Suprapubic skin (tissue), 4 donors: ENCODE data around the gene FOXN3.

Experiments
- CTCF ChIP-seq, 2 donors: fragments of 200-600 bp in 1 of 2; fragments of 450-650 bp in 1 of 2; sonication (generic) in 1 of 2; IDR thresholded peaks; one replicate each; pipeline ENCODE4 v1.5.1; 2016 to 2019; ENCODE audit warnings: antibody characterized with exemption in 2 of 2, mild to moderate bottlenecking in 1 of 2, moderate library complexity in 1 of 2
- POLR2A ChIP-seq, 2 donors: fragments of 450-650 bp; IDR thresholded peaks; one replicate each; pipeline ENCODE4 v1.6.1; 2017; ENCODE audit warnings: antibody characterized with exemption in 2 of 2, mild to moderate bottlenecking in 2 of 2, moderate library complexity in 2 of 2
- POLR2AphosphoS5 ChIP-seq, 3 donors: sonication (generic); formaldehyde crosslinking; IDR thresholded peaks; one replicate each; pipeline ENCODE4 v1.6.1; 2017; ENCODE audit warnings: antibody characterized with exemption in 3 of 3

DNA sequence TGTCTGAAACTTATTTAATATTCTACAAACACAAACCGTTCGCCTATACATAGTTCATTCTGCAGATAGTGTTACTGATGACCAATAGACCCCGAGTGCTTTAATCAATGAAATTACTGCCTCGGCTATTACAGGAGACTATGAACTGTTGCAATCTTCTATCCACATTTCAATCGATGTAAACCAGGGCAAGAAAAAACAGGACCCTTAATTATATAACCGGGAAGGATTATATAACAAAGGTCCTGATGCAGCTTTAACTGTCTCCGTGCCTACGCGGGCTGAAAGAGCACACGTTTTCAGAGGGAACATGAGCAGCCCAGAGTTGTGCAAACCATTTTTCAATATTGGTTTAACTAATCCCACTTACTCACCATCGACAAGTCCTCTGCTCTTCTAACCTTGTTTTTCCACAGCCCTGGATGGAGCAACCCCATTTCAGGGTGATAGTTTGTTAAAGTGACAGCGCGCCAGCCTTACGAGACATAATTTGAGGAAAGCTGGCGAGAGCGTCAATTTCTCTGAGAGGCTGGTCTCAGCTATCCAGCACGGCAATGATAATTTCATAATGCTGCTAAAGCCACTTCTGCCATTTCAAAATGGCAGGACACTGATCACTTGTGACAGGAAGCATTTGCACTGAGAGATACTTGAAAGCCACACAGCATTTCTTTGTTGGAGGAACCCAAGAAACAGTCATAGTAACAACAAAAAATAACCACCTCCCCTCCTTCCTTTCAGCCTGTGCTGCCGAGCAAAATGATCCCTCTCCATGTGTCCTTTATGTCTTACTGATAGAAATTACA is 184.6 kb downstream of the FOXN3 start:
- no peak for TF ChIP-seq CTCF (IDR thresholded peaks at IDR 0.05)
- no peak for TF ChIP-seq POLR2A (IDR thresholded peaks at IDR 0.05)
- TF ChIP-seq POLR2AphosphoS5 (IDR thresholded peaks at IDR 0.05), result no peak
